H9 (cell line): ENCODE data around the gene PLB1. TPM values are rescaled to one million over a fixed set of nuclear protein-coding genes. Genes with fewer than 3 reads are reported as not detected.
A peak's percentile ranks its signal among the peaks of the same experiment; 100 is the strongest.

Experiments used
- DNase-seq: peaks from one replicate; pipeline ENCODE4 v3.0.0-alpha.2; 2017
- H2AFZ ChIP-seq: one replicate; pipeline ENCODE4 v1.6.1; 2013; ENCODE audit warnings: mild to moderate bottlenecking, low read length, control low read depth, moderate library complexity
- H2AK5ac ChIP-seq: 2 replicates; pipeline ENCODE4 v1.6.1; 2013; ENCODE audit warnings: low read length, control low read depth, mixed read lengths; ENCODE audit not compliant: insufficient read length
- H2BK120ac ChIP-seq: one replicate; pipeline ENCODE4 v1.6.1; 2013; ENCODE audit warnings: low read depth, mild to moderate bottlenecking, low read length, control low read depth, inconsistent platforms; ENCODE audit not compliant: poor library complexity, severe bottlenecking
- H2BK12ac ChIP-seq: 2 replicates; pipeline ENCODE4 v1.6.1; 2013; ENCODE audit warnings: low read length, control low read depth, mixed read lengths, low read depth; ENCODE audit not compliant: insufficient read length
- H2BK15ac ChIP-seq: 2 replicates; pipeline ENCODE4 v1.6.1; 2013; ENCODE audit warnings: low read depth, low read length, control low read depth
- H2BK20ac ChIP-seq: one replicate; pipeline ENCODE4 v1.6.1; 2013; ENCODE audit warnings: low read depth, mild to moderate bottlenecking, low read length, control low read depth, inconsistent platforms; ENCODE audit not compliant: poor library complexity, severe bottlenecking
- H2BK5ac ChIP-seq: 2 replicates; pipeline ENCODE4 v1.6.1; 2013; ENCODE audit warnings: low read length, control low read depth, mixed read lengths; ENCODE audit not compliant: insufficient read length
- H3K14ac ChIP-seq: 2 replicates; pipeline ENCODE4 v1.6.1; 2013; ENCODE audit warnings: low read length, control low read depth; ENCODE audit not compliant: insufficient read depth
- H3K18ac ChIP-seq: 2 replicates; pipeline ENCODE4 v1.6.1; 2013; ENCODE audit warnings: low read depth, mild to moderate bottlenecking, mixed read lengths, low read length, control low read depth; ENCODE audit not compliant: insufficient read length
- H3K23ac ChIP-seq: 2 replicates; pipeline ENCODE4 v1.6.1; 2013; ENCODE audit warnings: low read length, control low read depth, mixed read lengths, low read depth; ENCODE audit not compliant: insufficient read length
- H3K23me2 ChIP-seq: 2 replicates; pipeline ENCODE4 v1.6.1; 2013; ENCODE audit warnings: low read depth, mild to moderate bottlenecking, mixed read lengths, low read length, control low read depth; ENCODE audit not compliant: insufficient read length, poor library complexity, severe bottlenecking
- H3K27ac ChIP-seq: 2 replicates; pipeline ENCODE4 v1.5.1; 2013; ENCODE audit warnings: low read length, control low read depth, mixed read lengths, low read depth; ENCODE audit not compliant: insufficient read length
- H3K27me3 ChIP-seq: 2 replicates; pipeline ENCODE4 v1.6.1; 2013; ENCODE audit warnings: low read length, control low read depth, inconsistent platforms; ENCODE audit not compliant: insufficient read depth
- H3K4ac ChIP-seq: 2 replicates; pipeline ENCODE4 v1.6.1; 2013; ENCODE audit warnings: low read depth, mild to moderate bottlenecking, control low read depth, inconsistent platforms, low read length, moderate library complexity
- H3K4me1 ChIP-seq: 2 replicates; pipeline ENCODE4 v1.6.1; 2013; ENCODE audit warnings: low read length, control low read depth, inconsistent platforms; ENCODE audit not compliant: insufficient read depth
- H3K4me2 ChIP-seq: 2 replicates; pipeline ENCODE4 v1.6.1; 2013; ENCODE audit warnings: low read length, control low read depth, mixed read lengths; ENCODE audit not compliant: insufficient read length, insufficient read depth
- H3K56ac ChIP-seq: 2 replicates; pipeline ENCODE4 v1.6.1; 2013; ENCODE audit warnings: low read depth, mild to moderate bottlenecking, mixed read lengths, low read length, control low read depth; ENCODE audit not compliant: insufficient read length
- H3K79me1 ChIP-seq: 2 replicates; pipeline ENCODE4 v1.6.1; 2013; ENCODE audit warnings: low read depth, mild to moderate bottlenecking, moderate library complexity, low read length, control low read depth, inconsistent platforms; ENCODE audit not compliant: insufficient read depth, poor library complexity, severe bottlenecking
- H3K79me2 ChIP-seq: 2 replicates; pipeline ENCODE4 v1.6.1; 2013; ENCODE audit warnings: low read length, control low read depth, inconsistent platforms; ENCODE audit not compliant: insufficient read depth
- H3K9ac ChIP-seq: 2 replicates; pipeline ENCODE4 v1.6.1; 2013; ENCODE audit warnings: low read length, control low read depth, mixed read lengths; ENCODE audit not compliant: insufficient read length; ENCODE audit errors: extremely low read depth
- H3K9me3 ChIP-seq: one replicate; pipeline ENCODE4 v1.6.1; 2013; ENCODE audit warnings: low read depth, low read length, inconsistent platforms; ENCODE audit not compliant: control insufficient read depth
- H3T11ph ChIP-seq: one replicate; pipeline ENCODE4 v1.6.1; 2013; ENCODE audit warnings: mild to moderate bottlenecking, low read length, control low read depth, inconsistent platforms
- H4K20me1 ChIP-seq: one replicate; pipeline ENCODE4 v1.6.1; 2013; ENCODE audit not compliant: control insufficient read depth, insufficient read length, insufficient read depth
- H4K5ac ChIP-seq: 2 replicates; pipeline ENCODE4 v1.6.1; 2013; ENCODE audit warnings: low read depth, mild to moderate bottlenecking, mixed read lengths, low read length, control low read depth; ENCODE audit not compliant: insufficient read length
- H4K8ac ChIP-seq: replicated peaks from 2 replicates; pipeline ENCODE4 v1.6.1; 2013; ENCODE audit warnings: low read length, control low read depth, mixed read lengths, low read depth; ENCODE audit not compliant: insufficient read length
- H4K91ac ChIP-seq: 2 replicates; pipeline ENCODE4 v1.6.1; 2013; ENCODE audit warnings: low read depth, mild to moderate bottlenecking, moderate library complexity, mixed read lengths, low read length, control low read depth; ENCODE audit not compliant: insufficient read length
- H3K27ac Mint-ChIP-seq, 3 experiments: 2 replicates in 2 of 3; 3 replicates in 1 of 3; pipeline ENCODE4 v1.8.0; 2020 to 2021; ENCODE audit warnings: mixed read lengths in 3 of 3, mild to moderate bottlenecking in 1 of 3, moderate library complexity in 1 of 3
- H3K27me3 Mint-ChIP-seq: 2 replicates; pipeline ENCODE4 v1.8.0; 2021; ENCODE audit warnings: low read depth, mild to moderate bottlenecking, moderate library complexity, mixed read lengths
- H3K36me3 Mint-ChIP-seq, 3 experiments: 2 replicates in 2 of 3; 3 replicates in 1 of 3; pipeline ENCODE4 v1.8.0; 2020 to 2021; ENCODE audit warnings: low read depth in 3 of 3, mixed read lengths in 3 of 3; ENCODE audit not compliant: insufficient read depth in 1 of 3
- H3K4me1 Mint-ChIP-seq, 2 experiments: 2 replicates each; pipeline ENCODE4 v1.8.0; 2020; ENCODE audit warnings: mixed read lengths in 2 of 2
- H3K4me3 Mint-ChIP-seq, 2 experiments: 2 replicates in 1 of 2; 3 replicates in 1 of 2; pipeline ENCODE4 v1.8.0; 2020 to 2021; ENCODE audit warnings: mild to moderate bottlenecking in 2 of 2, mixed read lengths in 2 of 2, moderate library complexity in 1 of 2
- H3K9me3 Mint-ChIP-seq, 2 experiments: 2 replicates in 1 of 2; 3 replicates in 1 of 2; pipeline ENCODE4 v1.8.0; 2020; ENCODE audit warnings: mild to moderate bottlenecking in 2 of 2, mixed read lengths in 2 of 2, moderate library complexity in 1 of 2
- CTCF ChIP-seq: fragments of 200-600 bp; sonication (generic); conservative IDR thresholded peaks from 3 replicates; pipeline ENCODE4 v1.8.0; 2021; ENCODE audit warnings: antibody characterized with exemption, mild to moderate bottlenecking
- WGBS: extraction: QIAGEN DNeasy Blood & Tissue Kit; methylation state at CpG from one replicate; pipeline ENCODE4 v1.1.7; 2013; ENCODE audit warnings: missing lambda C conversion rate, low lambda C conversion rate, mixed read lengths; ENCODE audit not compliant: insufficient read length; ENCODE audit errors: extremely low coverage; 5-methylcytosine and 5-hydroxymethylcytosine counted together
- total RNA-seq: library from RNA; stranded (reverse); gene quantifications from 2 replicates; pipeline ENCODE4 v1.2.1, GENCODE V29; 2021

The PLB1 gene
- total RNA-seq, 1 experiment from 2014 or later = not detected

- H3K23ac ChIP-seq = no peak overlapping the region
- H2AFZ ChIP-seq = no peak overlapping the region
- no peak overlapping the region for H3K9ac ChIP-seq
- H3K56ac ChIP-seq = no peak overlapping the region
- H3K4me1 Mint-ChIP-seq = peaks cover 18 to 24% of the 10 kb centered on the region in 2 experiments
- no peak for TF ChIP-seq CTCF
- DNase-seq = no peak
- no peak overlapping the region for H2BK12ac ChIP-seq
- no peak overlapping the region for H3K4me2 ChIP-seq
- H3K27ac Mint-ChIP-seq = peak overlapping the region in 1 of 3 experiments; percentile 70; a peak in 1 of 7 replicates
- no peak overlapping the region for H2BK15ac ChIP-seq
- H2BK5ac ChIP-seq = no peak overlapping the region
- H4K20me1 ChIP-seq = no peaks in the 10 kb centered on the region
- H4K8ac ChIP-seq = no peak overlapping the region
- H3K4me1 ChIP-seq = peaks cover 7% of the 10 kb centered on the region; the same call in 1 of the 2 replicates
- H3K18ac ChIP-seq = no peak overlapping the region
- no peak overlapping the region for H3K4ac ChIP-seq
- no peak overlapping the region for H2AK5ac ChIP-seq
- H3K9me3 ChIP-seq = no peaks in the 10 kb centered on the region
- no peak overlapping the region for H3T11ph ChIP-seq
- H3K27me3 ChIP-seq = no peaks in the 10 kb centered on the region
- no peak overlapping the region for H3K14ac ChIP-seq
- H2BK20ac ChIP-seq = no peak overlapping the region
- no peak overlapping the region for H4K91ac ChIP-seq
- H3K9me3 Mint-ChIP-seq = no peaks in the 10 kb centered on the region; a peak in 1 of 5 replicates
- no peak overlapping the region for H2BK120ac ChIP-seq
- H3K27ac ChIP-seq = no peak overlapping the region
- H4K5ac ChIP-seq = no peak overlapping the region
- no peaks in the 10 kb centered on the region for H3K36me3 Mint-ChIP-seq
- no peak overlapping the region for H3K4me3 Mint-ChIP-seq
- H3K27me3 Mint-ChIP-seq = no peaks in the 10 kb centered on the region
- no peaks in the 10 kb centered on the region for H3K79me1 ChIP-seq
- no CpG with 5 or more reads among the region's 7 CpGs for WGBS
- H3K23me2 ChIP-seq = no peaks in the 10 kb centered on the region
- H3K79me2 ChIP-seq = no peaks in the 10 kb centered on the region
These were observed 131.1 kb downstream of the PLB1 start for GRCh38 chr2:28626891-28627421.
